ENCODE results near the gene APMAP.
"Not testable (repeated sequence)": the region's sequence is repeated elsewhere in the genome, so short reads cannot be mapped to it uniquely, and the experiment has no call there.

The APMAP gene

GRCh38 chr20:24930724-24931688, 61.5 kb downstream of the APMAP start:
- DNase-seq (ENCODE audit: low spot score) = not testable (repeated sequence)

DNA sequence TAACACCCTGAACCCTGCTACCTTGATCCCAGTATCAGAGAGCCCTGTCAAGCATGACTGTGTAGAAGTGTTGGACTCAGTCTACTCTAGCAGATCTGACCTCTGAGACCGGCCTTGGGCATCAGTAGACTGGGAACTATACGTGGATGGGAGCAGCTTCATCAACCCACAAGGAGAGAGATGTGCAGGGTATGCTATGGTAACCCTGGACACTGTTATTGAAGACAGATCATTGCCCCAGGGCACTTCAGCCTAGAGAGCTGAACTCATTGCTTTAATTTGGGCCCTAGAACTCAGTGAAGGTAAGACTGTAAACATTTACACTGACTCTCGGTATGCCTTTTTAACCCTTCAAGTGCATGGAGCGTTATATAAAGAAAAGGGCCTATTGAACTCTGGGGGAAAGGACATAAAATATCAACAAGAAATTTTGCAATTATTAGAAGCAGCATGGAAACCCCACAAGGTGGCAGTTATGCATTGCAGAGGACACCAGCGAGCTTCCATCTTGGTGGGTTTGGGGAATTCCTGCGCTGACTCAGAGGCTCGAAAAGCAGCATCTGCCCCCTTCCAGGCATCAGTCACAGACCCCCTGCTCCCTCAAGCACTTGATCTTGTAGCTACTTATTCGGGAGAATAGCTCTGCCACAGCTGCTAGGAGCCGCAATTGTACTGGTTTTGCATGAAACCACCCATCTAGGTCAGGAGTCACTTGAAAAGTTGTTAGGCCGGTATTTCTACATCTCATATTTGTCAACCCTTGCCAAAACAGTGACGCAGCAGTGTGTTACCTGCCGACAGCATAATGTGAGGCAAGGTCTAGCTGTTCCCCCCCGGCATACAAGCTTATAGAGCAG, 62.5 kb downstream of the APMAP start:
- not testable (repeated sequence) for DNase-seq (ENCODE audit: low spot score)

GRCh38 chr20:24929259-24929658, 63.3 kb downstream of the APMAP start:
- not testable (repeated sequence) for DNase-seq (ENCODE audit: low spot score)

- DNase-seq (ENCODE audit: low spot score) = peak; percentile 46
These were observed 71.8 kb downstream of the APMAP start for GRCh38 chr20:24920706-24921105.

GRCh38 chr20:24919665-24920064, 72.9 kb downstream of the APMAP start:
- peak; percentile 30 for DNase-seq (ENCODE audit: low spot score)

GRCh38 chr20:24918579-24919566, 73.7 kb downstream of the APMAP start:
- peak; percentile 55 for DNase-seq (ENCODE audit: low spot score)

GRCh38 chr20:24917797-24918578, 74.6 kb downstream of the APMAP start:
- peak; percentile 83 for DNase-seq (ENCODE audit: low spot score)

DNA sequence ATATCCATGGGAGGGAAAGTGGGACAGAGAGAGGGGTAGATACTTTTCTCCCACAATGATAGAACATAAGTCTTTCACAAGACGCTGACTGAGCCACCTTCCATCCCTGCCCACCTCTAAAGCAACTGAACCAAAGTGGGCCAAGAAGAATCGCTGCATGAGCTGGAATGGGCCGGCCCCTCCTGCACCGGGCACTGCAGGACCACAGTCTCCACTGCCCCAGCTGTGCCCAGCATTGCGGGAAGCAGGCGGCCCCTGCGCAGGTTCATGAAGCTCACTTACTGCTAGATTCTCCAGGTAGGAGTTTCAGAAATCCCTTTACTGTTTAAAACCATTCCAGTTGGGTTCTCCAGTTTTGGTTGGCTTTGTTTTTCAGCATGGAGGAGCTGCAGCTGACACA, 75.5 kb downstream of the APMAP start:
- DNase-seq (ENCODE audit: low spot score) = peak; percentile 50

GRCh38 chr20:24916412-24916811, 76.1 kb downstream of the APMAP start:
- DNase-seq (ENCODE audit: low spot score) = no peak

DNA sequence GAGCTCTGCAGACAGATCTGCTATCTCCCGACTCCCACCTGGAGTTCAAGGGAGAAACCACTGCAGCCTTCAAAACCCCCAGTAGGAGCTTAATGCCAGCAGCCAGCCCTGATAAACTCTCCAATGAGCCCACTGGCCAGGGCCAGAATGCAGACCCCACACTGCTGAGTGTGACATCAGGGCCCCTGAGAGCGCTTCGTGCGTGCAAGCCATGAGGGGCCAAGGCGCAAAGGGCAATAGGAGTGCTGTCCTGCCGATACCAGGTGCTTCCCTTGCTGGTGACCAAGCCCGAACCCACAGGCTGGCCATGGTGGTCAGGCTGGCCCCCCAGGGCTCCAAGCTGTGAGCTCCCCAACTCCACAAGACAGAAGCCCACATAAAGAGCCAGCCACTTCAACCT, 76.7 kb downstream of the APMAP start:
- peak; percentile 45 for DNase-seq (ENCODE audit: low spot score)

DNA sequence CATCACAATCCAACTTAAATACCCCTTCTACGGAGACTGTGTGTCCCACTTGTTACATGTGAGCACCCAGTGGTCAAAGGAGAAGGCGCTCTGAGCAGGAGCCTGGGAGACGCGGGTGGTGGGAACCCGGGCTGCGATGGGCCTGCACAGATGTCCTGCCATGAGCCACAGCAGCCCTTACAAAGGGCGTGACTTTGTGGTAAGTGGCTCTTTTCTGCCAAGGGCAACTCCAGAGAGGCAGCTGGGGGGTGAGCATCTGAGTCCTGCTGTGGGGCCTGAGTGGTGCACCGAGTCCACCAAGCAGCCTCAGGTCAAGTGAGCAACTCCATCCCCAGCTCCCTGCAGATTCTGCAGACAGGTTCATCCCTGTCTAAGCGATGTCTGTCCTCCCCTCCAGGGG, 77.1 kb downstream of the APMAP start:
- DNase-seq (ENCODE audit: low spot score) = no peak

DNA sequence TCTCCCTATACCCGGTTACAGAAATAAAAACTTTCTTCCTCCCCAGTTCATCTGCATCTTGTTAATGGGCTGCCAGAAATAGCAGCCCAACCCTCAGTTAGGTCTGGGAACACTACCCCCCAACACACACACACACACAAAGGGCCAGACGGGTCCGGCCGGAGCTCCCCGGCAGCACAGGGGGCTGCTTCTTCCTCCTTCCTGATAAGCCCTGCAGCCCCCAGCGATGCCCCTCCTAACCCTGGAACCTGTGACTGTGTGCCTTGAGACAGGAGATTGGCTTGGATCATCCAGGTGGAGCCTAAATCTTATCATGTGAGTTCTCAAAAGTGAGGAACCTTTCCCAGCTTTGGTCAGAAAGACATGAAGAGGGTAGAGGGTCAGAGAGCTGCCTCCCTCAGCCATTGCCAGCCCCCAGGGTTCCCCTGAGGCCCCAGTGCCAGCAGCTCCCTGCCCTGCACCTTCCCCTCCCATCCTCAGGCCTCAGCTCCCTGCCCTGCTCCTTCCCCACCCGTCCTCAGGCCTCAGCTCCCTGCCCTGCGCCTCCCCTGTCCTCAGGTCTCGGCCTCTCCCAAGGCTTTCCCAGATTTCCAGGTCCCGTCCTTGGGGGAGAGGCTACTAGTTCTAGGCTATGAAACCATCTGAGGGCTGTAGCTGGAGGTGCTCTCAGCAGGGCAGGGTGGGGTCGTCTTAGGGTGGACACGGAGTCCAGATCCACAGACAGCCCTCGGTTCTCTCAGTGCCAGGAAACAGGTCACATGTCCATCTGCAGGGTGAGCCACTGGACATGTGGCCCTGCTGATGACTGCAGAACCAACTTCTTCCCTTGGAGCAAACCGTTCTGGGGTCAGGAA, 77.9 kb downstream of the APMAP start:
- DNase-seq (ENCODE audit: low spot score) = peak; percentile 40

DNA sequence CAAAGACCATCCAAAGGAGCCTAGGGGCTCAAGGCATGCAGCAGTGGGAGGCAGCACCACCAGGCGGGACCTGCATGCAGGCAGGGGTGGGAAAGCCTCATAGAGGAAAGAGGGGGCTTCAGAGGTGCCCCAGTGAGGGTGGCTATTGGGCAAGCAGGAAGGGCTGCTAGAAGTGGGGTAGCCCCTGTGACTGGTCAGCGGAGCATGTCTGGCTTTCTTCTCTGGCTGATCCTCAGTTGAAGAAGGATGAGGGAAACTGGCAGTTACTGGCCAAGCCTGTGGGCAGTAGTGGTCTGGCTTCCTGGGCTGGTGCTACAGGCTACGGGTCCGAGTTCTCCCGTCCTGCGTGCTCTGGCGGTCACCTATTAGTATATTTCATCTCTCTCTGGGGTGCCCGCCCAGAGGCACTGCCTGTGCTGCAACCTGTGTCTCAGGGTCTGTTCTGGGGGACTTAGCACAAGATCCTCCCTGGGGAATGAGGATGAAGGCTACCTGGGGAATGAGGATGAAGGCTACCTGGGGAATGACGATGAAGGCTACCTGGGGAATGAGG, 79.4 kb downstream of the APMAP start:
- peak; percentile 44 for DNase-seq (ENCODE audit: low spot score)
